SK-N-SH treated with all-trans-retinoic acid at 6 μM for 48 hours (cell line): ENCODE results near the gene UNC13B.

Experiments used
- ATAC-seq: fragments of 200-7000 bp; cut with Tn5 transposase; 3 replicates; pipeline ENCODE4 v1.9.1; 2020; ENCODE audit warnings: mild to moderate bottlenecking, moderate library complexity
- ARNTL ChIP-seq: fragments of 450-650 bp; formaldehyde crosslinking; IDR thresholded peaks from 2 replicates; pipeline ENCODE4 v1.5.0; 2020; ENCODE audit warnings: low read depth, mild to moderate bottlenecking, moderate library complexity, borderline replicate concordance
- BACH2 ChIP-seq: fragments of 250-450 bp; sonication (Bioruptor Pico); IDR thresholded peaks from 2 replicates; pipeline ENCODE4 v1.9.0; 2021; ENCODE audit warnings: mild to moderate bottlenecking, borderline replicate concordance
- CREB5 ChIP-seq: fragments of 250-450 bp; sonication (Bioruptor Pico); IDR thresholded peaks from 2 replicates; pipeline ENCODE4 v1.5.1; 2020; ENCODE audit warnings: low read depth, mild to moderate bottlenecking, moderate library complexity
- CSDC2 ChIP-seq: fragments of 250-450 bp; sonication (Bioruptor Pico); IDR thresholded peaks from 2 replicates; pipeline ENCODE4 v1.5.0; 2020; ENCODE audit warnings: mild to moderate bottlenecking, moderate library complexity
- CSRNP3 ChIP-seq: fragments of 250-450 bp; sonication (Bioruptor Pico); IDR thresholded peaks from 2 replicates; pipeline ENCODE4 v1.5.1; 2021; ENCODE audit warnings: mild to moderate bottlenecking, moderate library complexity
- ESRRG ChIP-seq: fragments of 250-450 bp; sonication (Bioruptor Pico); IDR thresholded peaks from 2 replicates; pipeline ENCODE4 v1.6.1; 2021; ENCODE audit warnings: mild to moderate bottlenecking
- GLIS3 ChIP-seq: fragments of 250-450 bp; sonication (Bioruptor Pico); IDR thresholded peaks from 2 replicates; pipeline ENCODE4 v1.5.0; 2020; ENCODE audit warnings: mild to moderate bottlenecking, moderate library complexity
- ISL1 ChIP-seq: fragments of 250-450 bp; sonication (Bioruptor Pico); IDR thresholded peaks from 2 replicates; pipeline ENCODE4 v2.1.2; 2022; ENCODE audit warnings: mild to moderate bottlenecking, moderate library complexity
- OSR1 ChIP-seq: fragments of 250-450 bp; sonication (Bioruptor Pico); IDR thresholded peaks from 2 replicates; pipeline ENCODE4 v1.8.0; 2022; ENCODE audit warnings: moderate library complexity, mild to moderate bottlenecking, inconsistent platforms
- PATZ1 ChIP-seq: fragments of 250-450 bp; sonication (Bioruptor Pico); IDR thresholded peaks from 2 replicates; pipeline ENCODE4 v1.8.0; 2020; ENCODE audit warnings: mild to moderate bottlenecking, moderate library complexity, borderline replicate concordance
- POU6F1 ChIP-seq: fragments of 250-450 bp; sonication (Bioruptor Pico); IDR thresholded peaks from 2 replicates; pipeline ENCODE4 v1.8.0; 2021; ENCODE audit warnings: low read depth, mild to moderate bottlenecking, moderate library complexity, borderline replicate concordance
- RARB ChIP-seq: fragments of 250-450 bp; sonication (Bioruptor Pico); IDR thresholded peaks from 2 replicates; pipeline ENCODE4 v1.8.0; 2021; ENCODE audit warnings: mild to moderate bottlenecking, moderate library complexity
- TCF4 ChIP-seq: fragments of 250-450 bp; sonication (Bioruptor Pico); IDR thresholded peaks from 2 replicates; pipeline ENCODE4 v1.8.0; 2021; ENCODE audit warnings: mild to moderate bottlenecking, moderate library complexity, borderline replicate concordance
- TOX ChIP-seq: fragments of 250-450 bp; sonication (Bioruptor Pico); IDR thresholded peaks from 2 replicates; pipeline ENCODE4 v1.8.0; 2021; ENCODE audit warnings: mild to moderate bottlenecking, moderate library complexity, borderline replicate concordance
- TSHZ2 ChIP-seq: fragments of 250-450 bp; sonication (Bioruptor Pico); IDR thresholded peaks from 2 replicates; pipeline ENCODE4 v1.5.0; 2020; ENCODE audit warnings: mild to moderate bottlenecking, moderate library complexity
- ZC3H10 ChIP-seq: fragments of 250-450 bp; sonication (Bioruptor Pico); IDR thresholded peaks from 2 replicates; pipeline ENCODE4 v1.5.1; 2021; ENCODE audit warnings: mild to moderate bottlenecking, moderate library complexity
- ZFP3 ChIP-seq: fragments of 250-450 bp; sonication (Bioruptor Pico); IDR thresholded peaks from 2 replicates; pipeline ENCODE4 v1.5.0; 2020; ENCODE audit warnings: mild to moderate bottlenecking, moderate library complexity
- ZNF70 ChIP-seq: fragments of 450-650 bp; formaldehyde crosslinking; IDR thresholded peaks from 2 replicates; pipeline ENCODE4 v1.5.0; 2020; ENCODE audit warnings: mild to moderate bottlenecking, moderate library complexity
- ZNF8 ChIP-seq: fragments of 450-650 bp; formaldehyde crosslinking; IDR thresholded peaks from 2 replicates; pipeline ENCODE4 v1.5.0; 2020; ENCODE audit warnings: mild to moderate bottlenecking, moderate library complexity

UNC13B gene

GRCh38 chr9:35353731-35354365 lies 192.0 kb downstream of the UNC13B start:
- TF ChIP-seq OSR1 (CRISPR knock-in tag) (no peak), TSHZ2 (CRISPR knock-in tag) (no peak), ARNTL (no peak), TCF4 (no peak), RARB (CRISPR knock-in tag) (no peak), ZNF8 (CRISPR knock-in tag) (no peak), ZC3H10 (CRISPR knock-in tag) (no peak), ZNF70 (CRISPR knock-in tag) (no peak), CSRNP3 (CRISPR knock-in tag) (no peak), CREB5 (CRISPR knock-in tag) (no peak), ISL1 (CRISPR knock-in tag) (no peak)
- no peak for ATAC-seq

- TF ChIP-seq ZNF8 (CRISPR knock-in tag) = no peak
- TF ChIP-seq POU6F1 = no peak
- TF ChIP-seq TCF4 = no peak
- TF ChIP-seq ZFP3 (CRISPR knock-in tag) = no peak
- no peak for TF ChIP-seq GLIS3
- TF ChIP-seq ZNF70 (CRISPR knock-in tag) = no peak
- no peak for TF ChIP-seq OSR1 (CRISPR knock-in tag)
- no peak for TF ChIP-seq RARB (CRISPR knock-in tag)
- TF ChIP-seq BACH2 (CRISPR knock-in tag) = no peak
- no peak for TF ChIP-seq TOX (CRISPR knock-in tag)
- no peak for TF ChIP-seq CSDC2
- TF ChIP-seq ESRRG (CRISPR knock-in tag) = no peak
- TF ChIP-seq ISL1 (CRISPR knock-in tag) = no peak
- TF ChIP-seq CREB5 (CRISPR knock-in tag) = no peak
- no peak for TF ChIP-seq ARNTL
- TF ChIP-seq PATZ1 (CRISPR knock-in tag) = no peak
- no peak for TF ChIP-seq TSHZ2 (CRISPR knock-in tag)
- TF ChIP-seq, all 23 proteins: peak for 0
- no peak for ATAC-seq
Measured at GRCh38 chr9:35355939-35356338, 194.1 kb downstream of the UNC13B start.
